PC-9 (cell line): ENCODE results near the gene RLN1.

Experiments
- CTCF ChIP-seq: fragments of 200-600 bp; sonication (generic); conservative IDR thresholded peaks from 2 replicates; pipeline ENCODE4 v1.6.1; 2017; ENCODE audit warnings: mixed run types, antibody characterized with exemption, mild to moderate bottlenecking, moderate library complexity
- EZH2 ChIP-seq: fragments of 200-600 bp; sonication (generic); IDR thresholded peaks from 2 replicates; pipeline ENCODE4 v1.8.0; 2017; ENCODE audit warnings: antibody characterized with exemption, low read depth

DNA sequence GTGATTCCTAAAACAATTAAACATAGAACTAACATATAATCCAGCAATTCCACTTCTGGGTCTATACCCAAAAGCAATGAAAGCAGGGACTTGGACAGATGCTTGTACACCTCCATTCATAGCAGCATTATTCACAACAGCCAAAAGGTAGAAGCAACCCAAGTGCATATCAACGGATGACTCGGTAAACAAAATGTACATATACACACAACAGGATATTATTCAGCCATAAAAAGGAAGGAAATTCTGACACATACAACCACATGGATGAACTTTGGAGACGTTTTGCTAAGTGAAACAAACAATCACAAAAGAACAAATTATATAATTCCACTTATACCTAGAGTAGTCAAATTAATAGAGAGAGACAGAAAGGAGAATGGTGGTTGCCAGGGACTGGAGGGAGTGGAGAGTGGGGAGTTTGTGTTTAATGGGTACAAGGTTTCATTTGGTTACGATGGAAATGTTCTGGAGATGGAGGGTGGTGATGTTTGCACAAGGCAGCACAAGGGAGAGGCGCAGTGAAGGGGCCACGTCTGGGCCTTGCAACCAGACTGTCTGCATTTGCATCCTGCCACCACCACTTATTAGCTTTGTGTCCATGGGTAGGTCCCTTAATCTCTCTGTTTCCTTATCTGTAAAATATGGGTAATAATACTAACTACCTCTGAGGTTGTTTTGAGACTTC lies 36.3 kb upstream of the RLN1 start:
- TF ChIP-seq CTCF, result no peak
- TF ChIP-seq EZH2, result no peak
